Ishikawa (cell line): ENCODE results near the gene ATRNL1.

Experiments used
- CEBPB ChIP-seq: IDR thresholded peaks from 2 replicates; pipeline ENCODE4 v1.6.1; 2012
- CREB1 ChIP-seq: IDR thresholded peaks from 2 replicates; pipeline ENCODE4 v1.6.1; 2012; ENCODE audit warnings: low read depth
- EGR1 ChIP-seq: IDR thresholded peaks from 2 replicates; pipeline ENCODE4 v1.6.1; 2012
- EP300 ChIP-seq: IDR thresholded peaks from 2 replicates; pipeline ENCODE4 v1.6.1; 2012; ENCODE audit warnings: borderline replicate concordance
- FOXM1 ChIP-seq: IDR thresholded peaks from 2 replicates; pipeline ENCODE4 v1.6.1; 2012; ENCODE audit warnings: low read depth, borderline replicate concordance
- RAD21 ChIP-seq: IDR thresholded peaks from 2 replicates; pipeline ENCODE4 v1.6.1; 2012; ENCODE audit warnings: low read depth
- REST ChIP-seq: IDR thresholded peaks from 2 replicates; pipeline ENCODE4 v1.6.1; 2012; ENCODE audit warnings: low read depth, mild to moderate bottlenecking
- TAF1 ChIP-seq: IDR thresholded peaks from 2 replicates; pipeline ENCODE4 v1.6.1; 2012; ENCODE audit warnings: low read depth, mild to moderate bottlenecking
- TCF12 ChIP-seq: IDR thresholded peaks from 2 replicates; pipeline ENCODE4 v1.6.1; 2012; ENCODE audit warnings: low read depth
- TEAD4 ChIP-seq: IDR thresholded peaks from 2 replicates; pipeline ENCODE4 v1.6.1; 2012
- YY1 ChIP-seq: IDR thresholded peaks from 2 replicates; pipeline ENCODE4 v1.6.1; 2012; ENCODE audit warnings: low read depth
- ZBTB7A ChIP-seq: IDR thresholded peaks from 2 replicates; pipeline ENCODE4 v1.6.1; 2012; ENCODE audit warnings: low read depth
- TF ChIP-seq, protein P1 (sequence below): IDR thresholded peaks from 2 replicates; pipeline ENCODE4 v1.6.1; 2012
- TF ChIP-seq, protein P2 (sequence below): IDR thresholded peaks from 2 replicates; pipeline ENCODE4 v1.6.1; 2012

Gene ATRNL1

GRCh38 chr10:115989621-115990020, 896.5 kb downstream of the ATRNL1 start:
- no peak for TF ChIP-seq EP300
- TF ChIP-seq RAD21: no peak
- no peak for TF ChIP-seq YY1
- no peak for TF ChIP-seq ZBTB7A
- no peak for TF ChIP-seq FOXM1
- TF ChIP-seq, protein P1, sequence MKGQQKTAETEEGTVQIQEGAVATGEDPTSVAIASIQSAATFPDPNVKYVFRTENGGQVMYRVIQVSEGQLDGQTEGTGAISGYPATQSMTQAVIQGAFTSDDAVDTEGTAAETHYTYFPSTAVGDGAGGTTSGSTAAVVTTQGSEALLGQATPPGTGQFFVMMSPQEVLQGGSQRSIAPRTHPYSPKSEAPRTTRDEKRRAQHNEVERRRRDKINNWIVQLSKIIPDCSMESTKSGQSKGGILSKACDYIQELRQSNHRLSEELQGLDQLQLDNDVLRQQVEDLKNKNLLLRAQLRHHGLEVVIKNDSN: no peak
- TF ChIP-seq CREB1: no peak
- TF ChIP-seq, protein P2, sequence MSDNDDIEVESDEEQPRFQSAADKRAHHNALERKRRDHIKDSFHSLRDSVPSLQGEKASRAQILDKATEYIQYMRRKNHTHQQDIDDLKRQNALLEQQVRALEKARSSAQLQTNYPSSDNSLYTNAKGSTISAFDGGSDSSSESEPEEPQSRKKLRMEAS: no peak
- TF ChIP-seq EGR1: no peak
- TF ChIP-seq TCF12: no peak

DNA sequence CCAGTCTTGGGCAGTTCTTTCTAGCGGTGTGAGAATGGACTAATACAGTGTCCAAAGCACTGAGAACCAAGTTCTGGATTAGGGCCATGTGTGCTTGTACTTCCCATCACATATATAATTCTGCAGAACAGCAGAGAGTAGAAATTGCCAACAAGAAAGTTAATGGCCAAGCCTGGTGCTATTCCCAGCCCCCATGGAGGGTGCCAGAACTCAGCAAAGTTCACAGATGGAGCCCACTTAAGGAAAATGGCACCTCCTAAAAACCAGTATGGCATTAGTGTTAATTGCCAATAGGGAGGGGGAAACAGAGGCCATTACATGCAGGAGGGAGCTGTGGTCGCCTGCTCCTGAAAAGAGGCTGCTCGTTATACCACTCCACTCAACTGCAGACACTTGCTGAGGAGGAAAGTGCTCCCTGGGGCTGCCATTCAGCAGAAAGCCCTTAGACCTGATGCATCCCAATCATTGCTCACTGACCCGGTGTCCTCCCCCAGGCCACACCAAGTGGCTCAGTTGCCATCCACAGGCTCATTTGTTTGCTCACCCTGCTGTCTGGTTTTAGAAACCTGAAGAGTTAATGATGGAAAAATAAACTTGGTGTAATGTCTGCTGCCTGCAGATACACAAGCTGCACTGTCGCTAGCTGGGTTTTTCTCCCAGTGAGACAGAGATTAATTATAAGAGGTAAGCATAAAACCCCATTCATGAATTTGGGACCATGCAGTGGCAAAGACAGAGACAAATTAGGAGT, 899.2 kb downstream of the ATRNL1 start:
- no peak for TF ChIP-seq ZBTB7A
- TF ChIP-seq CEBPB: no peak
- TF ChIP-seq YY1: no peak

DNA sequence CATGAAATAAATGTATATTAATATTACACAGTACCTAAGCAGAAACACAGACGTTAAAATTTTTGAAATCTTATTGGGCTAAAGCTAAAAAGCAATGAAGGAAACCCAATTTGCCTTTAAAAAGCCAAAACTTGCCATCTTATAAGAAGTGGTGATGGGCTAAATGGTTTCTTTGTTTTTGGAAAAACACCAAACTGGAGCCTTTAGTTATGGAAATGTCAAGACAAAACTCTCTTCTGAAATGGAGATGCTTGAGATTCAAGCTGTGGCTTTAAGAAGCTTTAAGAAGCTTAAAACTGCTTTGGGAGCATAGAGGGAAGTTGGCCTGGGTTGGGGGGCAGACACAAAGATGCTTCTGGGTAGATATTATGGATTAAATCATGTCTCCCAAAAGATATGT, 902.9 kb downstream of the ATRNL1 start:
- TF ChIP-seq CEBPB (no peak), ZBTB7A (no peak), TAF1 (no peak), REST (no peak), EP300 (no peak), YY1 (no peak)
- TF ChIP-seq, protein P2: no peak
- TF ChIP-seq, protein P1: no peak

DNA sequence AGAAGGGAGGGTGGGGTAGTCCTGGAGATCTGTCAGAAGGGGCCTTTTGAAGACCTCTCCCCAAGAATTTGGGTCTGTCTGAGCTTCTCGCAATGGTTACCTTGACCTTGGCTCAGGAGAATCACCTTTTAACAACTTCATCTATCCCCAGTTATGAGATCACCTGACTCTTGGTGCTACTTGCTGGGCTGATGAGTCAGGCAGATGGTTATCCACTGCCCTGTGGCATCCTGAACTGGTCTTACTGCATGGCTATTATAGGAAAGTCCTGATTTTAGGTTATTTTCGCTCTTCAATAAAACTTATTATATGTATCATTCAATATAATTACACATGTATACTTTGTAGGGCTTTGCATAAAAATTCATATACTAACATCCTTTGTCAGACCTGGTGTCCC, 905.1 kb downstream of the ATRNL1 start:
- no peak for TF ChIP-seq TEAD4
- no peak for TF ChIP-seq CEBPB
- no peak for TF ChIP-seq RAD21
- TF ChIP-seq, protein P2: no peak
- no peak for TF ChIP-seq ZBTB7A
- TF ChIP-seq YY1: no peak
- TF ChIP-seq CREB1: no peak
